Panc1 (cell line): ENCODE data around the gene SH3D19. TPM values are rescaled to one million over a fixed set of nuclear protein-coding genes. Genes with fewer than 3 reads are reported as not detected.

ENCODE experiments used
- ATAC-seq: fragments of 200-7000 bp; cut with Tn5 transposase; 2 replicates; pipeline ENCODE4 v1.9.1; 2020; ENCODE audit warnings: mild to moderate bottlenecking, moderate library complexity
- BruUV-seq: library from RNA; stranded (reverse); fragments of 400-500 nt; replicated peaks from 2 replicates; lab custom pipeline; 2021; lab: Mats Ljungman, UMichigan
- CTCF ChIA-PET: fragments of 300-600 bp; sonication (Branson Sonifier 250); formaldehyde crosslinking; loops from one replicate; lab custom pipeline; 2022; ENCODE audit warnings: antibody characterized with exemption; lab: Charles Lee
- POLR2A ChIA-PET: fragments of 300-600 bp; sonication (Branson Sonifier 250); formaldehyde crosslinking; loops from one replicate; lab custom pipeline; 2022; ENCODE audit warnings: antibody characterized with exemption; lab: Charles Lee
- DNase-seq: peaks from one replicate; pipeline ENCODE4 v3.0.0-alpha.2; 2010; ENCODE audit warnings: low read depth, low spot score
- H3K27ac ChIP-seq: 2 replicates; pipeline ENCODE4 v1.5.1; 2011; ENCODE audit warnings: mild to moderate bottlenecking, low read length, inconsistent platforms
- H3K27me3 ChIP-seq: fragments of 200-500 bp; sonication (Bioruptor generic); 2 replicates; pipeline ENCODE4 v1.6.0; 2014; ENCODE audit warnings: low read length, inconsistent platforms; ENCODE audit not compliant: control insufficient read depth, insufficient read depth
- H3K36me3 ChIP-seq: fragments of 200-500 bp; sonication (Bioruptor generic); 2 replicates; pipeline ENCODE4 v1.5.1; 2014; ENCODE audit warnings: inconsistent platforms, mild to moderate bottlenecking, low read length, moderate library complexity; ENCODE audit not compliant: control insufficient read depth, insufficient read depth
- H3K4me1 ChIP-seq: 2 replicates; pipeline ENCODE4 v1.5.1; 2011; ENCODE audit warnings: inconsistent platforms, mild to moderate bottlenecking, low read length, moderate library complexity; ENCODE audit not compliant: control insufficient read depth, insufficient read depth
- H3K4me3 ChIP-seq, 2 experiments: 2 replicates each; pipeline ENCODE4 v1.5.1; 2011 to 2012; ENCODE audit warnings: low read depth in 2 of 2, low read length in 2 of 2, mild to moderate bottlenecking in 2 of 2, inconsistent platforms in 1 of 2, moderate library complexity in 1 of 2
- H3K9me3 ChIP-seq: fragments of 200-500 bp; sonication (Bioruptor generic); 2 replicates; pipeline ENCODE4 v1.5.1; 2014; ENCODE audit warnings: low read depth, mild to moderate bottlenecking, inconsistent platforms, low read length, moderate library complexity; ENCODE audit not compliant: control insufficient read depth, insufficient read depth
- POLR2AphosphoS5 ChIP-seq: IDR thresholded peaks from 2 replicates; pipeline ENCODE4 v1.6.1; 2012; ENCODE audit warnings: mild to moderate bottlenecking, low read depth, low read length, moderate library complexity
- SIN3A ChIP-seq: IDR thresholded peaks from 2 replicates; pipeline ENCODE4 v1.6.1; 2012; ENCODE audit warnings: low read depth, mild to moderate bottlenecking, low read length, moderate library complexity, borderline replicate concordance; ENCODE audit not compliant: insufficient read depth
- TCF7L2 ChIP-seq: IDR thresholded peaks from 2 replicates; pipeline ENCODE4 v1.6.1; 2011; ENCODE audit warnings: mild to moderate bottlenecking, low read depth, low read length, inconsistent platforms
- in situ Hi-C: cut with HindIII; loops from 2 replicates; pipeline ENCODE4 v1.10.0; 2016; ENCODE audit warnings: low sequenced_read_pairs, low pct_unique_long_range_greater_than_20kb
- intact Hi-C: fragments of 100-400 bp; cut with micrococcal nuclease; formaldehyde crosslinking; loops from one replicate; pipeline ENCODE4 v1.10.0; 2022; ENCODE audit not compliant: unreplicated experiment
- total RNA-seq: library from RNA; stranded (reverse); gene quantifications from one replicate; pipeline ENCODE4 v1.2.1, GENCODE V29; 2021; ENCODE audit not compliant: unreplicated experiment
- TF ChIP-seq, protein P1 (sequence below): fragments of 450-650 bp; IDR thresholded peaks from 2 replicates; pipeline ENCODE4 v1.5.1; 2017; ENCODE audit warnings: mild to moderate bottlenecking
- TF ChIP-seq, protein P2 (sequence below), 2 experiments: IDR thresholded peaks; 2 replicates each; pipeline ENCODE4 v1.6.1; 2011 to 2012; ENCODE audit warnings: low read depth in 2 of 2, control low read depth in 1 of 2, low read length in 1 of 2, mild to moderate bottlenecking in 1 of 2, moderate library complexity in 1 of 2; ENCODE audit not compliant: insufficient read depth in 1 of 2

Gene SH3D19
- total RNA-seq, 1 experiment from 2014 or later = 19.8 TPM

DNA sequence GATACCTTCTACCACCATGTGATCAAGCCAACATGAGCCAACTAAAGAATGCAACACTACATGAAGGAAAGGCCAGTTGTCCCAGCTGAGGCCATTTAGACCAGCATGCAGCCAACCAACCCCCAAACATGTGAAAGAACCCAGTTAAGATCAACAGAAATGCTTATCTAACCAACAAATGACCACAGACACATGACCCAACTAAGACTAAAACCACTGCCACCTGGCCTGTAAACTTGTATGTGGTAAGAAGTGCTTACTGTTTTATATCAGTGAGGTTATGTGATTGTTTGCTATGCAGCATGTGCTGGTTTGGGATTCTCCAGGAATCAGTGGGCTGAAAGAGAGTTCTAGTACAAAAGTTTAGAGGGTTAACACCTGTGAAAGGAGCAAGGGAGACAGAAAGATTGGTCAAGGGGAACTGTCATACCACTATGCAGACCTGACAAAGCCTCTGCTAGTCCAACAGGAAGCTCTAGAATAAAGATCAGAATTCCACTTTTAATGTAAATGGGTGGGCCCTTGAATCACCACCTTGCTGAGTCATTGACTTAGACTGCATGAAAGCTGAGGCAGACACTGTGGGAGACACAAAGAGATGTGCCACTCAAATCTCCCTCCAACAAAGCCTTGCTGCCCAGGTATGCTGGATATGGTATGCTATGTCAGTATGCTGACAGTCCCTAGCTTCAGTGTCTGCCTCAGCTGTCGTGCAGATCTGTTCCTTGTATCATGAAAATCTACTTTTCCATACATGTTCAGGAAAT is 6.1 kb upstream of the SH3D19 start:
- Histone ChIP-seq H3K9me3 (no peaks in the 10 kb centered on the region), H3K36me3 (no peaks in the 10 kb centered on the region), H3K4me1 (no peaks in the 10 kb centered on the region), H3K27me3 (no peaks in the 10 kb centered on the region), H3K27ac (no peak overlapping the region), H3K4me3 (no peak overlapping the region)
- ATAC-seq = no peak
- TF ChIP-seq POLR2AphosphoS5 = no peak
- TF ChIP-seq, protein P1, sequence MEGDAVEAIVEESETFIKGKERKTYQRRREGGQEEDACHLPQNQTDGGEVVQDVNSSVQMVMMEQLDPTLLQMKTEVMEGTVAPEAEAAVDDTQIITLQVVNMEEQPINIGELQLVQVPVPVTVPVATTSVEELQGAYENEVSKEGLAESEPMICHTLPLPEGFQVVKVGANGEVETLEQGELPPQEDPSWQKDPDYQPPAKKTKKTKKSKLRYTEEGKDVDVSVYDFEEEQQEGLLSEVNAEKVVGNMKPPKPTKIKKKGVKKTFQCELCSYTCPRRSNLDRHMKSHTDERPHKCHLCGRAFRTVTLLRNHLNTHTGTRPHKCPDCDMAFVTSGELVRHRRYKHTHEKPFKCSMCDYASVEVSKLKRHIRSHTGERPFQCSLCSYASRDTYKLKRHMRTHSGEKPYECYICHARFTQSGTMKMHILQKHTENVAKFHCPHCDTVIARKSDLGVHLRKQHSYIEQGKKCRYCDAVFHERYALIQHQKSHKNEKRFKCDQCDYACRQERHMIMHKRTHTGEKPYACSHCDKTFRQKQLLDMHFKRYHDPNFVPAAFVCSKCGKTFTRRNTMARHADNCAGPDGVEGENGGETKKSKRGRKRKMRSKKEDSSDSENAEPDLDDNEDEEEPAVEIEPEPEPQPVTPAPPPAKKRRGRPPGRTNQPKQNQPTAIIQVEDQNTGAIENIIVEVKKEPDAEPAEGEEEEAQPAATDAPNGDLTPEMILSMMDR = no peak
- TF ChIP-seq, protein P2, sequence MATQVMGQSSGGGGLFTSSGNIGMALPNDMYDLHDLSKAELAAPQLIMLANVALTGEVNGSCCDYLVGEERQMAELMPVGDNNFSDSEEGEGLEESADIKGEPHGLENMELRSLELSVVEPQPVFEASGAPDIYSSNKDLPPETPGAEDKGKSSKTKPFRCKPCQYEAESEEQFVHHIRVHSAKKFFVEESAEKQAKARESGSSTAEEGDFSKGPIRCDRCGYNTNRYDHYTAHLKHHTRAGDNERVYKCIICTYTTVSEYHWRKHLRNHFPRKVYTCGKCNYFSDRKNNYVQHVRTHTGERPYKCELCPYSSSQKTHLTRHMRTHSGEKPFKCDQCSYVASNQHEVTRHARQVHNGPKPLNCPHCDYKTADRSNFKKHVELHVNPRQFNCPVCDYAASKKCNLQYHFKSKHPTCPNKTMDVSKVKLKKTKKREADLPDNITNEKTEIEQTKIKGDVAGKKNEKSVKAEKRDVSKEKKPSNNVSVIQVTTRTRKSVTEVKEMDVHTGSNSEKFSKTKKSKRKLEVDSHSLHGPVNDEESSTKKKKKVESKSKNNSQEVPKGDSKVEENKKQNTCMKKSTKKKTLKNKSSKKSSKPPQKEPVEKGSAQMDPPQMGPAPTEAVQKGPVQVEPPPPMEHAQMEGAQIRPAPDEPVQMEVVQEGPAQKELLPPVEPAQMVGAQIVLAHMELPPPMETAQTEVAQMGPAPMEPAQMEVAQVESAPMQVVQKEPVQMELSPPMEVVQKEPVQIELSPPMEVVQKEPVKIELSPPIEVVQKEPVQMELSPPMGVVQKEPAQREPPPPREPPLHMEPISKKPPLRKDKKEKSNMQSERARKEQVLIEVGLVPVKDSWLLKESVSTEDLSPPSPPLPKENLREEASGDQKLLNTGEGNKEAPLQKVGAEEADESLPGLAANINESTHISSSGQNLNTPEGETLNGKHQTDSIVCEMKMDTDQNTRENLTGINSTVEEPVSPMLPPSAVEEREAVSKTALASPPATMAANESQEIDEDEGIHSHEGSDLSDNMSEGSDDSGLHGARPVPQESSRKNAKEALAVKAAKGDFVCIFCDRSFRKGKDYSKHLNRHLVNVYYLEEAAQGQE (IDR thresholded peaks at IDR 0.05; ENCODE audit: insufficient read depth in 1 of 2, low read depth in 2 of 2, low read length in 1 of 2) = no peak
- no peak for TF ChIP-seq SIN3A
- no peak for TF ChIP-seq TCF7L2
- intact Hi-C loops = no loop called here
- POLR2A ChIA-PET = no interaction called here
- CTCF ChIA-PET = no interaction called here
- in situ Hi-C loops = no loop called here
- BruUV-seq = no TSS peak
- no peak for DNase-seq

DNA sequence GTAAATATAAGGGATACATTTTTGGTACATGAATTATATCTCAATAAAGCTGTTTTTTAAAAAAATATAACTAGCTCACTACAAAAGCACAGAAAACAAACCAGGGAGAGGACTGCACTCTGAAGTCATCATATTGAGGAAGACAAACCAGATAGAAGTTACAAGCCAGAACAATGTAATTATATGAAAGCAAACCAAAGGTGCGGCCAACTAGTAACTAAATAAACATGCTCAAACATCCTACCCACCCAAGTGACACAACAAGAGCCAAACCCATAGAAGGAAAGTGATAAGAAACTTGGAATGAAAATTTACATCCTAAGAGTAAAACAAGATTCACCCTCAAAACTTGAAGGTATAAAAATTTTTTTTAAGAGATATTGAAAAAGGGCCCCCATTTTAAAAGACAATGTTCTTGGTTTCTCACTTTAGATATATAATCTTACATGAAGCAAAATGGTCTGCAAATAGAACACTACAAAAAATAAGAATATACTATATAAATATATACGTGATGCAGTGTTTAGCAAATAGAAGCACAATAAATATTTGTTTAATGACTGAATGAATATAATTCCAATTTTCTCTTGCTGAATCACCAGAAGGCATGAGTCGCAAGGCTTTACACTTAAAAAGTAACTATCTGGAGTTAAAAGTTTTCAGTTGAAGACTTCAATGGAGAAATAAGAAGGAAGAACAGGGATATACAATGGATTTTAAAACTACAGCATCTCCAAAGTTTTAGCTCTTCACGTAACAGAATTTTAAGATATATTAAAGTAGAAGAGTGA is 4.0 kb upstream of the SH3D19 start:
- BruUV-seq = no TSS peak
- intact Hi-C loops = no loop called here
- ChIA-PET POLR2A (no interaction called here), CTCF (no interaction called here)
- H3K4me3 ChIP-seq = no peak overlapping the region
- no peaks in the 10 kb centered on the region for H3K4me1 ChIP-seq
- no peak overlapping the region for H3K27ac ChIP-seq
- H3K27me3 ChIP-seq = no peaks in the 10 kb centered on the region
- H3K9me3 ChIP-seq = no peaks in the 10 kb centered on the region
- ATAC-seq (no peak), DNase-seq (peak; percentile 58)
- TF ChIP-seq TCF7L2 (no peak), SIN3A (no peak), POLR2AphosphoS5 (no peak)
- TF ChIP-seq, protein P2 (IDR thresholded peaks at IDR 0.05; ENCODE audit: insufficient read depth in 1 of 2, low read depth in 2 of 2, low read length in 1 of 2) = no peak
- TF ChIP-seq, protein P1 = no peak
- in situ Hi-C loops = no loop called here
- no peaks in the 10 kb centered on the region; the same call in 1 of the 2 replicates for H3K36me3 ChIP-seq
